ENCODE data around the gene DGKH. TPM values are rescaled to one million over a fixed set of nuclear protein-coding genes. Genes with fewer than 3 reads are reported as not detected.

Gene DGKH
- total RNA-seq, 1 donor from 2014 or later: 16.0 TPM

DNA sequence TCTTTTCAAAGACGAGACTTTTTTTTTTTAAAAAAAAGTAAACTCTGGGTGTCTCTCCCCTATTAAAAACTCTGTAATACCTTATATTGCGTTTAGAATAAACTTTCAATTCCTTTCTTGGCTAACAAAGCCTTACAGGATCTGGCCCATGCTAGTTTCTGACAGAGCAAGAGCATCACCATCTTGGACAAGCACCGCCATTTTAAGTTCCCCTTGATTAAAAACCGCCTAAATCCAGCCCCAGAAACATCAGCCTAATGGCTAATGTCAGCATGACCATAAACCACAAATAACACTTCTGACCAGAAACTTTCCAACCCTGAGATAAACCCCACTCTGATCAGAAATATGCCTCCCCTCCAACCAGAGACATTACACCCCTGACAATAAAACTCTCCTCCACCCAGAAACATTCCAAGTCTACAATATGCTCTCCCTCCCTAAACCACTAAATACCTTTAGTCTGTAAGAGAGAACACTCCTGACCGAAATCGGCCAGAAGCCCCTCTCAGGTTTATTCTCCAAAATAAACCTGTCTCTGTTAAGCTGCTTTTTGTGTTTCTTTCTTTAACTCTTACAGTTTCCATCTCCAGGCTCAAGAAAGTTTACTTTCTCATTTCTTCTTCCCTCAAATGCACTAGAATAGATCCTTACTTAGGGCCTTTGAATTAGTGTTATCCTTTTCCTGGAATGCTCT lies 221.9 kb downstream of the DGKH start:
- no peak overlapping the region for H3K27ac ChIP-seq
- intact Hi-C loops (cut with DNase I): loop anchor here (2.0 to 5.0 kb wide), 3 partner anchors 958 to 1208 kb away; partner anchors contain the start of genes MTRF1, NAA16 and WBP4
- H3K27me3 ChIP-seq: no peaks in the 10 kb centered on the region
- DNase-seq (ENCODE audit: low spot score in 2 of 2): no peak
- H3K9me3 ChIP-seq: no peaks in the 10 kb centered on the region
- TF ChIP-seq, protein P1, sequence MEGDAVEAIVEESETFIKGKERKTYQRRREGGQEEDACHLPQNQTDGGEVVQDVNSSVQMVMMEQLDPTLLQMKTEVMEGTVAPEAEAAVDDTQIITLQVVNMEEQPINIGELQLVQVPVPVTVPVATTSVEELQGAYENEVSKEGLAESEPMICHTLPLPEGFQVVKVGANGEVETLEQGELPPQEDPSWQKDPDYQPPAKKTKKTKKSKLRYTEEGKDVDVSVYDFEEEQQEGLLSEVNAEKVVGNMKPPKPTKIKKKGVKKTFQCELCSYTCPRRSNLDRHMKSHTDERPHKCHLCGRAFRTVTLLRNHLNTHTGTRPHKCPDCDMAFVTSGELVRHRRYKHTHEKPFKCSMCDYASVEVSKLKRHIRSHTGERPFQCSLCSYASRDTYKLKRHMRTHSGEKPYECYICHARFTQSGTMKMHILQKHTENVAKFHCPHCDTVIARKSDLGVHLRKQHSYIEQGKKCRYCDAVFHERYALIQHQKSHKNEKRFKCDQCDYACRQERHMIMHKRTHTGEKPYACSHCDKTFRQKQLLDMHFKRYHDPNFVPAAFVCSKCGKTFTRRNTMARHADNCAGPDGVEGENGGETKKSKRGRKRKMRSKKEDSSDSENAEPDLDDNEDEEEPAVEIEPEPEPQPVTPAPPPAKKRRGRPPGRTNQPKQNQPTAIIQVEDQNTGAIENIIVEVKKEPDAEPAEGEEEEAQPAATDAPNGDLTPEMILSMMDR (IDR thresholded peaks at IDR 0.05): no peak
- no peaks in the 10 kb centered on the region for H3K36me3 ChIP-seq
- H3K4me3 ChIP-seq: no peak overlapping the region
- H3K4me1 ChIP-seq: peaks cover 3 to 5% of the 10 kb centered on the region in 2 donors

DNA sequence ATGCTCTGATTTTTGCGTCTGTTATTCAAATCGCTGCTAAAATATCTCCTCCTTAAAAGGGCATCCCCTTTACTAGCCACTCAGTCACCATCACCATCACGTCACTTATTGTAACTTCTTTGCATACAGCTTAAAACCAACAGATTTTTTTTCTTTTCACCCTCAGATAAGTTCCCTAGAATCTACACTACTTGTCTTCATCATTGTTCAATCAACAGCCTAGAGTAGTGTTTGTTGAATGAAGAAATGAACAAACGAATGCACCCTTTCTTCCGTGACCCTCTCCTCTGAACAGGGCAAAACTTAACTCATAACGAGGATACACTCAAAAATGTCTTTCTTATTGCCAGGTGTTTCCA lies 222.4 kb downstream of the DGKH start:
- Histone ChIP-seq H3K4me3 (peak overlapping the region; percentile 82 to 91), H3K9me3 (no peaks in the 10 kb centered on the region), H3K36me3 (no peaks in the 10 kb centered on the region), H3K4me1 (peaks cover 3 to 5% of the 10 kb centered on the region in 2 donors), H3K27me3 (no peaks in the 10 kb centered on the region), H3K27ac (peak overlapping the region; percentile 75 to 94)
- TF ChIP-seq, protein P1 (IDR thresholded peaks at IDR 0.05): no peak
- no peak for DNase-seq (ENCODE audit: low spot score in 2 of 2)
- intact Hi-C loops (cut with DNase I): loop anchor here (2.0 to 5.0 kb wide), 3 partner anchors 959 to 1209 kb away; partner anchors contain the start of genes MTRF1, NAA16 and WBP4

DNA sequence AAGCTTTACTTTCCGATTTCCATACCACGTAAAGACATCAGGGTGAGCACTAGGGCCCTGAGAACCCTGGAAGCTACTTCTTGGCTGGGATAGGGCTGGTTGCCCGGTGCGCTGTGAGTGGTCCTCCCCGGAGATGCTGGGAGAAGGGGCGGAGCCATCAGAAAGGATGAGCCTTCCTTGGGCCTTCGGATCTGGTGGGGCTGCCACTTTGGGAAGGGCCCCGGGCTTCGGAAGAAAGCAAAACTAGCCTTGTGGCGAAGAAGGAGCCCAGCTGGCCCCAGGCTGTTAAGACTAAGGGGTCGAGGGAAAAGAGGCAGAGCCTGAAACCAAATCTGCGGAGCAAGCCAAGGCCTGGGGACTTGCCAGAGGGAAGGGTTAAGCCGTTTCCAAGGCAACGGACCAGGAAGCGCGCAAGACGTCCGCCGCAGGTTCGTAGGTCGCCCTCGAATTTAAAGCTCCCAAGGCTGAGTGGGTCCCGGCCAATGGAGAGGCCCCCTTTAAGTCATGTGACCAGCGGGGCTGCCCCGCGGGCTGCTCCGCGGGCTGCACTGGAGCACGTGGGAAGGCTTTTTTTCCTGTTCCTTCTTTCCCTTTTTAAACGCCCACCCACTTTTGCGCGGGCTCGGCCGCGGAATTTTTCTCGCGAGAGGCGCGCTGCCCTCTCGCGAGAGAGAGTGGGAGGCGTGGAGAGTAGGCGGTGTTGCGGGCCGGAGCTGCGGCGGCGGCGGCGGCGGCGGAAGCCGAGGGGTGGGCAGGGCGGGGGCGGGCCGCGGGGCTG lies 223.1 kb downstream of the DGKH start:
- TF ChIP-seq, protein P1 (IDR thresholded peaks at IDR 0.05): no peak
- H3K27me3 ChIP-seq: no peaks in the 10 kb centered on the region
- H3K4me1 ChIP-seq: peaks cover 3 to 5% of the 10 kb centered on the region in 2 donors
- peak overlapping the region; percentile 82 to 91 for H3K4me3 ChIP-seq
- intact Hi-C loops (cut with DNase I): loop anchor here (2.0 to 5.0 kb wide), 4 partner anchors 223 to 1209 kb away; partner anchors contain the start of genes DGKH, MTRF1, NAA16 and WBP4
- no peaks in the 10 kb centered on the region for H3K36me3 ChIP-seq
- peak overlapping the region; percentile 86 to 94 for H3K27ac ChIP-seq
- H3K9me3 ChIP-seq: no peaks in the 10 kb centered on the region
- DNase-seq (ENCODE audit: low spot score in 2 of 2): peak; percentile 88 to 98

DNA sequence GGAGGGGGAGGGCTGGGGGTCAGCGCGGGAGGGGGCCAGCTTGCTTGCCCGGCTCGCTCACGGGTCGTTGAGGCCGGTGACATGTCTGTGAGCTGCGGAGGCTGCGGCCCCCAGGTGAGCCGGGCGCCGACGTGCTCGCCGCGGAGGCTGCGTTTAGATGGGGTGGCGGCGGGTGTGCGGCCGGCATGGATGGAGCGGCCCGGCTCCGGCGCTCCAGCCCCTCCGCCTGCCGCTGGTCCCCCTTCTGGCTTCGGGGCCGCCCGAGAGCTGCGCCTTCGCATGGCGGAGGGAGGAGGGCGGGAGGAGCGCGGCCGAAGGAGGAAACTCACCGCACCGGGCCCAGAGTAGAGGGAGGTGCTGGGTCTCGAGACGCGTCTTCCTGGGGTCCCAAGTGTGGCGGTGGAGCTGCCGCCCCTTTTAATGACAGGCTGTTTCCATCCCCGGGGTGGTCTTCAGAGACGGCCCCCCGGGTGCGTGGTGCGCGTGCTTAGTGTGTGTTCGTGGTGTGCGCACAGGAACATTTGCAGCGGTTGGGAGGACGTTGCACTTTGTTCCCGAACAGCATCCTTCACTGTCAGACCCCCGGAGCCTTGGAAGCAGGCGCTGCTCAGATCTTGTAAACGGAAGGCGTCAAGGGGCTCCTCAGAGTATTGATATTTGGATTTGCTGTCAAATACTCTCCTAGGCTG lies 223.8 kb downstream of the DGKH start, which contains the start of gene AKAP11:
AKAP11 (plus strand) TSS at position 38 of the 689 bp plus-strand sequence. CDS start 14,197 bp downstream, outside the sequence.
- Histone ChIP-seq H3K4me1 (peaks cover 3 to 5% of the 10 kb centered on the region in 2 donors), H3K27me3 (no peaks in the 10 kb centered on the region), H3K36me3 (no peaks in the 10 kb centered on the region), H3K4me3 (peak within 1 kb of the TSS; percentile 82 to 91), H3K9me3 (no peaks in the 10 kb centered on the region), H3K27ac (peak within 1 kb of the TSS; percentile 86 to 94)
- TF ChIP-seq, protein P1 (IDR thresholded peaks at IDR 0.05): no peak
- intact Hi-C loops (cut with DNase I): loop anchor here (2.0 to 5.0 kb wide), 3 partner anchors 223 to 1210 kb away; partner anchors contain the start of genes DGKH, NAA16 and WBP4
- DNase-seq (ENCODE audit: low spot score in 2 of 2): peak; percentile 10 to 76

DNA sequence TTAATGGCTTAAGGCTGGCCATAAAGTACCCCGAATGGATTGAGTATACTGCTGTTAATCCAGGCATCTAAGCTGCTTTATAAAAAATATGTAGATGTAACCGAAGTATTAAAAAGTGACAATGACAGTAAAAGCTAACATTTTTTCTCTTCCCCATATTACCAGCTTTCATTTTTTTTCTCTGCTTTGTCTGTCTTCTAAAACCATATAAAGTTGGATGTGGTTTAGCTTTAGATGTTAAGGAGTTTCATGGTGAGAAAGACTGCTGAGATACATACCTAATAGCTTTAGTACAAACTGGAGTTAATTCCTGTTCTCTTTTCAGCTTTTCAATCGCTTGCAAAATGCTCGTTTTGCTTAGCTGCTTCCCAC lies 224.3 kb downstream of the DGKH start:
- Histone ChIP-seq H3K27ac (peak overlapping the region; percentile 86 to 94), H3K27me3 (no peaks in the 10 kb centered on the region), H3K4me1 (peaks cover 3 to 5% of the 10 kb centered on the region in 2 donors), H3K9me3 (no peaks in the 10 kb centered on the region), H3K4me3 (peak overlapping the region; percentile 82 to 91), H3K36me3 (no peaks in the 10 kb centered on the region)
- intact Hi-C loops (cut with DNase I): loop anchor here (2.0 to 5.0 kb wide), 3 partner anchors 224 to 1210 kb away; partner anchors contain the start of genes DGKH, NAA16 and WBP4
- TF ChIP-seq, protein P1 (IDR thresholded peaks at IDR 0.05): no peak
- no peak for DNase-seq (ENCODE audit: low spot score in 2 of 2)

Measured in ascending aorta (tissue), 2 donors.